OCI-M2 (cell line): ENCODE data around the gene PCNX2.

Experiments
- DNase-seq: peaks from one replicate; lab custom pipeline; 2025; ENCODE audit not compliant: unreplicated experiment; lab: John Stamatoyannopoulos, UW

PCNX2 gene

DNA sequence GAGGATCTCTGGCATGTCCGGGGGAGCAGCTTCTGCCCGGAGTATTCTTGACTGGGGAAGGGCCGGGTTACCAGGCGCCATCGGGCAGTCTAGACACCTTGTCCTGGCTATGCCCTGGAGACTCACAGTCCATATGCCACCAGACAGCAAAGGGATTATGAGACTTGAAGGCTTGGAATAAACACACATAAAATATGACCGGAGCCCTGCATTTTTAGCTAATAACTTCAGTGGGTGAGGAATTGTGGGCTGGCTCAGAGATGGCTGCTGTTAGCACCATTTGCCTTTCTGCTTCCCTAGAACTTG is 329.7 kb downstream of the PCNX2 start:
- DNase-seq = no peak

- no peak for DNase-seq
Measured at GRCh38 chr1:232965124-232965911, 330.2 kb downstream of the PCNX2 start.

- DNase-seq = no peak
Measured at GRCh38 chr1:232964601-232965000, 330.9 kb downstream of the PCNX2 start.

GRCh38 chr1:232962761-232963745 is 332.5 kb downstream of the PCNX2 start:
- DNase-seq = no peak

GRCh38 chr1:232958067-232958466 is 337.5 kb downstream of the PCNX2 start:
- DNase-seq = no peak

DNA sequence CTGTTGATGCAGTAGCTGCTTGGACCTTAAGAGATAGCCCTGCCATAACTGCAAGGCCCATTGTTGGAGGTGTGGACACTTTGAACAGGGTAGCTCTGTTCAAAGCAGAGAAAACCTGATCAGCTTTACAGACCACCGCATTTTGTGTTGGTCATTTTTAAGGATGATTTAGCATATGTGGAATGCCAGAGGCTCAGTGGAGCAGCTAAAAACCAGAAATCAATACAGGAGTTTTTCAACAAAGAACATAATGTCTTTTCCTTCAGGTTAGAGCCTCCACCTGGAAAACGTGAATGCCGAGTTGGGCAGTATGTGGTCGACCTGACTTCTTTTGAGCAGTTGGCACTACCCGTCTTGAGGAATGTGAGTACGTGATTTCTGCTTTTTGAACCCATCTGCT is 339.4 kb downstream of the PCNX2 start:
- DNase-seq = no peak

GRCh38 chr1:232954594-232955365 is 340.7 kb downstream of the PCNX2 start:
- DNase-seq = no peak

DNA sequence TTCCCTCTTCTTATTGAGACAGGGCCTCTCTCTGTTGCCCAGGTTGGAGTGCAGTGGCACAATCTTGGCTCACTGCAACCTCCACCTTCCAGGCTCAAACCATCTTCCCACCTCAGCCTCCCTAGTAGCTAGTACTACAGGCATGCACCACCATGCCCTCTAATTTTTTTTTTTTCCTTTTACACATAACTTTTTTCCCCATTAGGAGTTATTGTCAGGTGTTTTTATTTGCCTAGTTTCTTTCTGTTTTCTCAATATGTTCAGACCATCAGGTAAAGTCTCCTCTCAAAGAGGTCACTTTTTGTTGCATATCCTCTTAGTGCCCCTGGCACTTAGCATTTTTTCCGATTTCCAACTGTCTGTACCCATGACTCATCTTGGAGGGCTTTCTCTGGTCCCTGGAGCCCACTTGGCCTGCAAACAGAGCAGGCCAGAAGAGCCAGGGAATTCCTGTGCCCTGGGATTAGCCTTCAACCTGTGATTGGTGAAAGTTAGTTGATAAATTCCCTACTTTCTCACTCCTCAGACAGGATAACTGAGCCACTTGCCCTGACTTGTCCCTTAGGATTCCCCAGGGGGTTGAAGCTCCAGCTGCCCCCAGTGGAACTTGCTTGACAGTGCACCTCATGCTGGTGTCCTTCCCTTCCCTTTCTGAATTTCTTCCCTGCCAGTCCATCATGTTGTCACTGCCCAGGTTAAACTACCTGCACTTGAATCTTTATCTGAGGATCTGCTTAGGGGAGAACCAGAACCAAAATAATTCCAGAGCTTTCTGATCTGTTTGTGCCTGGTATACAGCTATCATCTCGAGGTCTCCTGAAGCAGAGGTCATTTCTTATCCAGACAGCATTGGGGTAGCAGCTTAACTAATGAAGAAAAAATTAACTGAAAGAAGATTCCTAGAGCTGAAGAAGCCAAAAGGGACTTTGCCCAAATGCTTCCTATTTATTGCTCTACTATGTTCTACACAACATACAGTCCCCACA is 342.7 kb downstream of the PCNX2 start:
- no peak for DNase-seq

GRCh38 chr1:232951605-232952004 is 343.9 kb downstream of the PCNX2 start:
- no peak for DNase-seq

- no peak for DNase-seq
Measured at GRCh38 chr1:232951180-232951579, 344.3 kb downstream of the PCNX2 start.

GRCh38 chr1:232950197-232951176 is 345.0 kb downstream of the PCNX2 start, which contains the start of gene NTPCR:
Gene NTPCR, plus strand, starts transcription at chr1:232950611. Its CDS starts 100 bp downstream, at chr1:232950711.
- peak; percentile 72 for DNase-seq

DNA sequence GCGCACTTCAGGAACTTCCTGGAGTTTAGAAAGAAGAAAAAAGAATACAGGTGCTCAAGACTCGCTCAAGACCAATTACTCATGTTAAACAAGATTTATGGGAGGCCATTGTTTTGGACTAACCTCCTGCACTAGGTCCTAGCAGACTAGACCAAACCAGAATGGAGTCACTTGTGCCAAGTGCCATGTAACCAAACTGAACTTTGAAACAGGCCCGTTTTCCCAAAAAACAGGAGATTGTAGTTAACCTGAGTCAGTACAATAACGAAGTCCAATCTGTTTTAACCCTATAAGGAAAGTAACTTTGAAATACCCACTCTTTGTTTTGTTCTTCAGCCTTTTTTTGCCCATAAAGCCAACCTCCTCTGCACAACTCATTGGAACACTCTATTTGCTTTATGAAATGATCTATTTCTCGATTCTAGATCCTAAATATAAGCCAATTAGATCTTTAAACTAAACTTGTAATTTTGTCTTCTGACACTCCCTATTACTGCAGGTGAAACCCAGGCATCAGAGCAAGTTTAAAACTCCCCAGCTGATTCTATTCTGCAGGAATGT is 345.8 kb downstream of the PCNX2 start:
- DNase-seq = no peak

DNA sequence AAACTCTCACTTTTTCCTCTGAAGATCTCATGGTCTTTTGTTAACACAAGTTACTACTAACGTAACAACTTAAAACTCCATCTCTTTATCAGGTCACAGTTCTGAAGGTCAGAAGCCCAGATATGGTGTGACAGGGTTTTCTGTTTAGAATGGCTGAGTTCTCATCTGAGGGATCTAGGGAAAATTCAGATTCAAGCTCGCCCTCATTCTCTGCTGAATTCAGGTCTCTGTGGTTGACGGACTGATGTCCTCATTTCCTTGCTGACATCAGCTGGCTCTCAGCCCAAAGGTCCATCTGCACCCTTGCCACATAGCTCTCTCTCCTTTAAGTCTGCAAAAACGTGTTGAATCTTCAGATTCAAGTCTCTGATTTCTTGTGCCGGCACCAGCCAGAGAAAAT is 351.2 kb downstream of the PCNX2 start:
- no peak for DNase-seq

DNA sequence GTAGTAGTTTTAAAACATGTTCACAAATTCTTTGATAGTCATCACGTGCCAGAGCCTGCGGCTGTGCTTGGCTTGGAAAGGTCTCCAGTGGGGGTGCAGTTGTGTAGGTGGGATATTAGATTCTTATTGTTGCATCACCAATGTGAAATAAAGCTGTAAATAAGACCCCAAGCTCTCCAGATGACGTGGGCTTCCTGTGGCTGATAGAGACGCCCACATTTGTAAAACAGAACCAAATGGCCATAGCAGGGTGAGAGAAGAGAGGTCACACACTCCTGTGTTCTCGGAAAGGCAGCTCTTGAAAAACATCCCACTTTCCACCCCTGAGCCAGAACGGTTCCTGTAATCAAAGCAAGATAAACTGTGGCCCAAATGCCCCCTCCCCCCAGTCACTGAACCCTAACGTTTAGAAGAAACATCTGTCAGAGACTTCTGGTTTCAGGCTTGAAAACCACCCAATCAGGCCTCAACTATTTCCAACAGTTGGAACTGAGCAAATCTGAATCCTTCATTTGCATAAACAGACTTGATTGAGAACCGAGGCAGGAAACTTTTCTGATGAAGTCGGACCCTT is 351.8 kb downstream of the PCNX2 start:
- no peak for DNase-seq

DNA sequence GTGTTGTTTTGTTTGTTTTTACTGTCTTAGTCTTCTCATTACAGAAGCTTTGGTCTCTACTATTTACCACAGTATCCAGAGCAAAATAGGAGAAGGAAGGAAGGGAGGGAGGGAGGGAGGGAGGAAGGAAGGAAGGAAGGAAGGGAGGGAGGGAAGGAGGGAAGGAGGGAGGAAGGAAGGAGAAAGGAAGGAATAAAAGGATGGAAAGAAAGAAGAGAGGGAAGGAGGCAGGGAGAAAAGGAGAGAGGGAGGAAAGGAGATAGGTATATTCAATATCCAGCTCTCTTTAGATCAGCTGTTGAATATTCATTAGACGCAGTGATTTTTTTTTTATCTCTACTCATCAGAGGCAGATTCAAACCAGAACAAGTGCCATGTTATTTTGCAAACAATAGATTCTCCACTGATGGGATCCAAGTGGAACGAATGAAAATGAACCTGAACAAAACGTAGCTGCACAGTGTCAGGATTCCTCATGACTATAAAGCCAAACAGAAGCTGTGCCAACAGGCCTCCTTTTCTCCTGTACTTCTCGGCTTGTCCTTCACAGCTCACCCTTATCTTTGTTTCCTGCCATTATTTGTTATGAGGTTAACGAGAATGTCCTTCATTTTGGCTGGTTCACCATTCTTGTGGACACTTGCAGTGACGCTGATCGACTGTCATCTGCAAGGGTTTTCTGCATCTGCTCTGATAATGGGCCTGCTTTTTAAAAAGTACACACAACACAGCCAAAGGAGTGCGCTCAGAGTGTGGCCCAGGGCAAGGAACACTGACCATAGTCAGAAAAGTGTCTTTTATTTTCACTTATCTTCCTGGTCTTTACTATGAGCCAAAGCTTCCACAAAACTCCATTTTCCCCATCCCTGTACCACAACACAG is 352.9 kb downstream of the PCNX2 start:
- no peak for DNase-seq

DNA sequence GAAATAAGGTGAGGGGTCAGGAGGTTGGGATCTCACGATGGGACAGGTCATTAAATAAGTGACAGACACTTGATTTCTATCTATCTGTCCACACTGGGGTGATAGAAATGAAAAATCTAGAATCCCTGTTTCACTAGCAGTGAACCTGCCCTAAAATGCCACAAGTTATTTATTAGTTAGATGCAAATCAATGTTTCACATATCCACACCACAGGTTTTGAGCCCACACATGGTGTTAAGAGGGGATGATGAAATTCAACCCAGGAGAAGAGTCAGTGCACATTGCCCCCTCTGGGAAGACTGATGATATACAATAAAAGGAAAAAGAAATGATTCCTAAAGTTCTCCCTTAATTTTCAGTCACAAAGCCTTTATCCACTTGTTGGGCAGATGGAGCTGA is 355.3 kb downstream of the PCNX2 start:
- DNase-seq = no peak

DNA sequence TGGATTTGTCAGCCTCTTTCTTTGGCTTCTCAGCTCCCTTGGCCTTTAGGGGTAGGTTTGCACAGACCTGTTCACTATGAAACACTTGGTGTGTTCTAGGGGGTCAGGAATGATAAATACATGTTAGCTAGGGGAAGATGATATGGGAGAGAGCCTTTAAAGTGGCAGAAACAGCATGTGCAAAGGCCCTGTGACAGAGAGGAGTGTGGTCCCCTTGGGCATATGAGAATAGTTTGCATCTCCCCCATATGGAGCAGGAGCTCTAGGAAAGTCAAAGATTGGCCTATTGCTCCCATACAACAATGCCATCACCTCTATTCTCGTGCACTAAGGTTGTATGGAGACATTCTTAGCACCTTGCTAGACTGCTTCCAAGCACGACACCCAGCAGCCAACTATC is 355.8 kb downstream of the PCNX2 start:
- DNase-seq = no peak
